T follicular helper cell (primary cell): ENCODE data around the gene MTCL1.

ENCODE experiments used
- DNase-seq: peaks from one replicate; pipeline ENCODE4 v3.0.0-alpha.2; 2020; ENCODE audit warnings: low read depth

Gene MTCL1

GRCh38 chr18:8794156-8794933 is 89.0 kb downstream of the MTCL1 start:
- DNase-seq, result no peak

- DNase-seq, result no peak
Measured at GRCh38 chr18:8794934-8795280, 89.6 kb downstream of the MTCL1 start.

DNA sequence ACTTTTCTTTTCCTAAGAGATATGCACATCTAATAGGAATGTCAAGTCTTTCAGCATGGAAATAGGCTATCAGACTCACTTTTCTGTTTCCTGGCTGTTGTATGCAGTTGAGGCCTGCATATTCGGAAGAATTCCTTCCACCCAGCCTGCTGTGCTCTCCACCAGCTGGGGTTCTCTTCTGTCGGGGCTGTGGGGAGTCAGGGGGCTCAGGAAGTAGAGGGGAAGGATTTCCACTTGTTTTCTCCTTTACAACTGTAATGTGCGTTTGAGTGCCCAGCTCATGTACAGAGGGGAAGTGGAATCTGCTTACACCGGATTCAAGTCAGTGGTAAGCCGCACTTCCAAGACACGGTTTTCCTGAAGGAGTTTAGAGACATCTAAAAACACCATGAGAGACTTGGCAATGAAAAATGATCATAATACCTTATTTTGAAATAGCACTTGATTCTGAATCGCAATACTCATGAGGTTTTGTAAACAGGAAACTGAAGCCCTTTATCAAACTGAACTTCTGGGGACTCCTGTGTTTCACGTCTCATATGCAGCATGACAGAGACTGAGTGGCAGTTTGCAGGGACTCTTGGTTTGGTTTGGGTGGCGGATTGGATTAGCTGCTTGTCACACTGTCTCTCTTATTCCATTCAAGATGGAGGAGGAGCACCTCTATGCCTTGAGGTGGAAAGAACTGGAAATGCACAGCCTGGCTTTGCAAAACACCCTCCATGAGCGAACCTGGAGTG is 90.4 kb downstream of the MTCL1 start:
- DNase-seq, result no peak

- DNase-seq, result no peak
Measured at GRCh38 chr18:8797206-8797605, 91.8 kb downstream of the MTCL1 start.

- no peak for DNase-seq
Measured at GRCh38 chr18:8799001-8799400, 93.6 kb downstream of the MTCL1 start.

GRCh38 chr18:8799596-8800441 is 94.5 kb downstream of the MTCL1 start:
- no peak for DNase-seq

DNA sequence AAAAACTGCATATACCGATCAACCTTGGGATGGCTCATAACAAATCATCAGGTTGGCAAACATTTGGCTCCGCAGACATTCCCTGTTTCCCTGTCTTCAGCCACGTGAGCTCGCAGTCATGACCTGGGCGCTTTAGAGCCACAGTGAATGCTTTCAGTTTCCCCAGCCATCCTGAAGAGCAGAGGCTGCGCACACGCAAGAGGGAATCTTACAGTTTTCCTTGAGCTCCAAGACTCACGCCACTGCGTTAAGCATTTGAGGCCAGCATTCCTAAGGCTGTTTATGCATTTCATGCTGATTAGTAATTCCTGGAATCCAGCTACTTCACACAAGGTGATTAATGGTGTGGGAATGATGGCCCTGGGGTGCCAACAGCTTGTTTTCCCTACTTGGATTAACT is 95.1 kb downstream of the MTCL1 start:
- no peak for DNase-seq

DNA sequence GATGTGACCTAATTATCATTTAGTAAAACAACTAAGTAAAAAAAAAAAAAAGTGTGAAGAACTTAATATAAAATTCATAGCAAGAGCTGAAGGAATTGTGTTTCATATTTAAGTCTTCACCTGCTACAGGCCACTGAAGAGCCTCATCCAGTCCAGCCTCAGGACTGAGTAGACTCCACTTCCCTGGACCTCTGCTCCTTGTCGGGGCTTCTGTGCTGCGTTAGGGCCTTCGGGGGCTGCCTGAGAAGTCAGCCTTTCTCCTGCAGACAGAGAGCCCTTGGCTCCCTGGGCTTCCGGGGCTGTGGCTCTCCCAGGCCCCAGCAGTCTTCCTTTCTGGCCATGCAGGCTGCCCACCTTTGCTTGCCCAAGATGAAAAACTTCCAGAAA is 95.5 kb downstream of the MTCL1 start:
- no peak for DNase-seq

DNA sequence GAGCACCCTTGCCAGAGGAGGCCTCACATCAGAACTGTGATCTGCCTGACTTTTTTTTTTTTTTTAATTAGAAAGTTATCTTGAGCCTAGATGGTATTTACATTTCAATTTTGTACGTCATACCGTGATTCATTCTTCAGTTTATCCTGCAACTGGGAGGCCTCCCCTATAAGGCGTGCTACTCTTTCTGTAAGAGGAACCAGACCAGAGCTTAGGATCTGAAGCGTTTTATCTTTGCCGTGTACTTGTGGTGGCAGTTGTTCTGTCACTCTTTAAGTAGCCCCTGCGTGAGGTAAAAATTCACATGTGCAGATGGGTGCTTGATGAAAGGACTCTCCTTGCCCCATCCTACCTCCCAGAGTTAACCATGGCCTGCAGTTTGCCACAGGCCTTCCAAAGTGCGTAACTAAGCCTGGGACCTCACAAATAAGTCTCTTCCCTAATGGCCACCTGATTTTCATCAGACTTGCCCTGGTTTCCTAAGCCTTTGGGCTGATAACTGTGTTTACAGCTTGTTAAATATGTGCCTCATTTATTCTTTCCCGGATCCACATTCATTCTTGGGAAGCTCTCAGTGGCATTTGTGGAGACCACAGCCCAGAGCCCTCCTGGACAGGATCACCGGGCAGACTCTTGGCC is 96.0 kb downstream of the MTCL1 start:
- no peak for DNase-seq

GRCh38 chr18:8802017-8802672 is 96.8 kb downstream of the MTCL1 start:
- DNase-seq, result no peak

GRCh38 chr18:8803063-8803795 is 97.9 kb downstream of the MTCL1 start:
- no peak for DNase-seq

- DNase-seq, result no peak
Measured at GRCh38 chr18:8803957-8804356, 98.6 kb downstream of the MTCL1 start.

DNA sequence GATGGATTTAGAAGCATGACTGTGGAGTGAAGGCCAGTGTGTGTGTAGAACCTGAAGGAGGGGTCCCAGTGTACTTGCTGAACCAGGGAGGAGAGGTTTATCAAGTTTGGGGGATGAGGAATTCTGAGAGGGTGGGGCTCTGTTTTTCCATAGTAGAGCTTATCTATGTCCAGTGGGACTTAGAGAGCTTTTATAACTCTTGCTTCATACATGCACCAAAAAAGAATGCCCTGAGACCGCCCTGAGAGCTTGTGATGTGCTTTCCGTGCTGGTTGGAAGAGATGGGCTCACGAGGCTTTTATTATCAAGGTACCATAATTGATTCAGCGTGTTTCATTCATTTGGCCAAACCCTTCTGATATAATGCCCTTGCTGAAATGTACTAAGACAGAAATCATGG is 100.2 kb downstream of the MTCL1 start:
- DNase-seq, result no peak

- DNase-seq, result no peak
Measured at GRCh38 chr18:8806100-8806797, 100.9 kb downstream of the MTCL1 start.

DNA sequence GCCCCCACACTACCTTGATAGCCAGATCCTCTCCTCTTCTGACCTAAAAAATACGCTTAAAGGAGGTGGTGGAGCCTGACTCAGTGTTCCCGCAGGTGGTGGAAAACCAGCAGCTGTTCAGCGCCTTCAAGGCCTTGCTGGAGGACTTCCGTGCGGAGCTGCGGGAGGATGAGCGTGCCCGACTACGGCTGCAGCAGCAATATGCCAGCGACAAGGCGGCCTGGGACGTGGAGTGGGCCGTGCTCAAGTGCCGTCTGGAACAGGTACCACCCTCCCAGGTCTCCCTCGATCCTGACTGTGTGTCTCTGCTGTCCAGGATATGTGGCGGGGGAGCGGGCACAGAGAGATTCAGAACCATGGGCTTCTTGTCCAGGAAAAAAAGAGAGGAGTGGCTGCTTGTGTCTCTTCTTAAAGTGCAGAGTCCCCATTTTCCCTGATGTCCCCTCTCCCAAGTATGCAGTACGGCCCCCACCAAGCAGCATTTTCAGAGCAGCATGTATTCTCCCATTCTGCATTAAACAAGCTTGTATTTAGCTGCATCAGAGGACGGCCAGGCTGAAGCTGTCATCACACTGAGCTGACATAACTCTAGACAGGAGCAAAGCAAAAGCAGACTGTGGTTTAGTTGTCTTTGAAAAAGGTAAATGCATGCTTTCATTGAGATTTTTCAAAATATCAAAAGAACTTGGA is 101.6 kb downstream of the MTCL1 start:
- no peak for DNase-seq

GRCh38 chr18:8807488-8807805 is 102.1 kb downstream of the MTCL1 start:
- DNase-seq, result no peak

DNA sequence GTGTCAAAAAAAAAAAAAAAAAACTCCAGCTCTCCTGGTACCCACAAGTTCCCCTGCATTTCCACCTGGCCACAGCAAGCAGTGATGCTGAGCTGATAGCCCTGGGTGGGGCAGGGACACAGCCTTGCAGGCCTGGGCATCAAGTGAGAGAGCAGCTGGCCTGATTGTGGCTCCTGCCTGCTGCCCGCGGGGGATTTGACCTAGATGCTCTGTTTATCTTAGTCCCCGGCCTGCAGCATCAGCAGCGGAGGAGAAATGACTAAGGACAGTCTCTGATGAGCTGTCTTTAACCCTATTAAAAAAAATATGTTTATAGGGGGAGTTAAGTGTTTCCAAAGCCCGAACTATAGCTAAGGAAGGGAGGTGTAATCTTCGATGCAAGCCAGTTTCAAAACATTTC is 102.6 kb downstream of the MTCL1 start:
- DNase-seq, result no peak

GRCh38 chr18:8809514-8809913 is 104.2 kb downstream of the MTCL1 start:
- no peak for DNase-seq

- DNase-seq, result no peak
Measured at GRCh38 chr18:8810157-8810556, 104.8 kb downstream of the MTCL1 start.

DNA sequence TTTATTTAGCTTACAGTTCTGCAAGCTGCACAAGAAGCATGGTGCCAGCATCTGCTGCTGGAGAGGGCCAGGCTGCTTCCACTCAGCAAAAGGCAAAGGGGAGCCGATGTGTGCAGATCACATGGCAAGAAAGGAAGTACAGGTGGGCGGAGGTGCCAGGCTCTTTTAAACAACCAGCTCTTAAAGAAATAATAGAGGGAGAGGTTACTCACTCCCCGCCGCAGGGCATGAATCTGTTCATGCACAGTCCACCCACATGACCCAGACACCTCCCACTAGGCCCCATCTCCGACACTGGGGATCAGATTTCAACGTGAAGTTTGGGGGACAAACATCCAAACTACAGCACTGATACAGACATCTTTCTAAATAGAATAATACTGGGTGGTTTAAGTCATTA is 105.8 kb downstream of the MTCL1 start:
- no peak for DNase-seq
